Caco-2 (cell line): Measurements from ENCODE around the gene TUBB3. TPM values are rescaled to one million over a fixed set of nuclear protein-coding genes. Genes with fewer than 3 reads are reported as not detected.

Experiments used
- BruUV-seq: library from RNA; stranded (reverse); fragments of 400-500 nt; replicated peaks from 2 replicates; lab custom pipeline; 2021; lab: Mats Ljungman, UMichigan
- CTCF ChIA-PET: fragments of 300-600 bp; sonication (Branson Sonifier 250); formaldehyde crosslinking; loops from one replicate; lab custom pipeline; 2022; ENCODE audit warnings: antibody characterized with exemption; lab: Charles Lee
- POLR2A ChIA-PET: fragments of 300-600 bp; sonication (Branson Sonifier 250); formaldehyde crosslinking; loops from one replicate; lab custom pipeline; 2022; ENCODE audit warnings: antibody characterized with exemption; lab: Charles Lee
- DNase-seq, 2 experiments: peaks; one replicate each; pipeline versions ENCODE4 v3.0.0 to v3.0.0-alpha.2; 2020 to 2022
- H3K27me3 ChIP-seq: replicated peaks from 2 replicates; pipeline ENCODE4 v1.6.0; 2011; ENCODE audit warnings: low read length; ENCODE audit not compliant: control insufficient read depth, insufficient read depth
- H3K36me3 ChIP-seq: 2 replicates; pipeline ENCODE4 v1.5.1; 2011; ENCODE audit warnings: low read length; ENCODE audit not compliant: control insufficient read depth, insufficient read depth
- H3K4me1 ChIP-seq: fragments of 250-450 bp; sonication (Bioruptor Pico); 2 replicates; pipeline ENCODE4 v1.5.1; 2020; ENCODE audit warnings: mild to moderate bottlenecking
- H3K4me3 ChIP-seq: 2 replicates; pipeline ENCODE4 v1.5.1; 2011; ENCODE audit warnings: low read depth, mild to moderate bottlenecking, control low read depth, low read length
- H3K9me3 ChIP-seq: fragments of 250-450 bp; sonication (Bioruptor Pico); 2 replicates; pipeline ENCODE4 v1.5.1; 2020; ENCODE audit warnings: mild to moderate bottlenecking, moderate library complexity
- H3K27ac Mint-ChIP-seq: one replicate; pipeline ENCODE4 v1.8.0; 2022; ENCODE audit warnings: mixed read lengths; ENCODE audit not compliant: unreplicated experiment
- H3K27me3 Mint-ChIP-seq: one replicate; pipeline ENCODE4 v1.8.0; 2022; ENCODE audit warnings: mixed read lengths; ENCODE audit not compliant: insufficient read depth, unreplicated experiment
- H3K36me3 Mint-ChIP-seq: one replicate; pipeline ENCODE4 v1.8.0; 2022; ENCODE audit warnings: mild to moderate bottlenecking, mixed read lengths; ENCODE audit not compliant: insufficient read depth, unreplicated experiment
- H3K4me1 Mint-ChIP-seq: one replicate; pipeline ENCODE4 v1.8.0; 2022; ENCODE audit warnings: low read depth, mixed read lengths; ENCODE audit not compliant: unreplicated experiment
- H3K4me3 Mint-ChIP-seq: one replicate; pipeline ENCODE4 v1.8.0; 2022; ENCODE audit warnings: mild to moderate bottlenecking, moderate library complexity, mixed read lengths; ENCODE audit not compliant: unreplicated experiment
- H3K9me3 Mint-ChIP-seq: one replicate; pipeline ENCODE4 v1.8.0; 2022; ENCODE audit warnings: mixed read lengths; ENCODE audit not compliant: unreplicated experiment
- CTCF ChIP-seq, 2 experiments: fragments of 200-600 bp in 1 of 2; IDR thresholded peaks; 1 replicate in 1 of 2; 2 replicates in 1 of 2; pipeline versions ENCODE4 v1.5.1 to v1.8.0; 2011 to 2022; ENCODE audit warnings: antibody characterized with exemption in 1 of 2, control low read depth in 1 of 2, inconsistent platforms in 1 of 2, low read depth in 1 of 2, low read length in 1 of 2, mild to moderate bottlenecking in 1 of 2, moderate library complexity in 1 of 2; ENCODE audit not compliant: insufficient read depth in 1 of 2, severe bottlenecking in 1 of 2, unreplicated experiment in 1 of 2
- intact Hi-C: fragments of 100-400 bp; cut with micrococcal nuclease; formaldehyde crosslinking; loops from one replicate; pipeline ENCODE4 v1.10.0; 2022; ENCODE audit not compliant: unreplicated experiment
- total RNA-seq: library from RNA; stranded (reverse); gene quantifications from 2 replicates; pipeline ENCODE4 v1.2.3, GENCODE V29; 2022

The TUBB3 gene
- total RNA-seq, 1 experiment from 2014 or later: 31.3 TPM

GRCh38 chr16:89949121-89949742, 26.1 kb downstream of the TUBB3 start:
- no peak for DNase-seq
- no peak overlapping the region for H3K27ac Mint-ChIP-seq
- ChIA-PET CTCF (no interaction called here), POLR2A (interaction anchor here (0.5 kb wide), 1 partner anchor 27 kb away, joined by 5 read pairs; no protein-coding TSS in a partner anchor)
- peaks cover 3% of the 10 kb centered on the region for H3K27me3 Mint-ChIP-seq
- Histone ChIP-seq H3K36me3 (peaks cover 1% of the 10 kb centered on the region; the same call in 1 of the 2 replicates), H3K27me3 (no peaks in the 10 kb centered on the region), H3K4me3 (peak overlapping the region; percentile 81), H3K4me1 (peaks cover 8% of the 10 kb centered on the region; the same call in 1 of the 2 replicates), H3K9me3 (no peaks in the 10 kb centered on the region)
- intact Hi-C loops: no loop called here
- H3K9me3 Mint-ChIP-seq: no peaks in the 10 kb centered on the region
- H3K36me3 Mint-ChIP-seq: peaks cover 17% of the 10 kb centered on the region
- no peaks in the 10 kb centered on the region for H3K4me1 Mint-ChIP-seq
- H3K4me3 Mint-ChIP-seq: peak overlapping the region; percentile 73
- no TSS peak for BruUV-seq
- no peak for TF ChIP-seq CTCF (IDR thresholded peaks at IDR 0.05; ENCODE audit: insufficient read depth in 1 of 2, low read depth in 1 of 2, low read length in 1 of 2, severe bottlenecking in 1 of 2, unreplicated experiment in 1 of 2)

- Mint-ChIP-seq H3K4me1 (no peaks in the 10 kb centered on the region), H3K36me3 (peaks cover 18% of the 10 kb centered on the region), H3K27ac (no peak overlapping the region), H3K4me3 (peak overlapping the region; percentile 73), H3K9me3 (no peaks in the 10 kb centered on the region), H3K27me3 (peaks cover 2% of the 10 kb centered on the region)
- ChIA-PET CTCF (no interaction called here), POLR2A (interaction anchor here (0.7 kb wide), 1 partner anchor 1166 kb away, joined by 5 read pairs; no protein-coding TSS in a partner anchor)
- DNase-seq: no peak
- intact Hi-C loops: no loop called here
- Histone ChIP-seq H3K36me3 (peaks cover 1% of the 10 kb centered on the region; the same call in 1 of the 2 replicates), H3K4me1 (peaks cover 8% of the 10 kb centered on the region; the same call in 1 of the 2 replicates), H3K4me3 (peak overlapping the region; percentile 81), H3K9me3 (no peaks in the 10 kb centered on the region), H3K27me3 (no peaks in the 10 kb centered on the region)
- BruUV-seq: no TSS peak
- TF ChIP-seq CTCF (IDR thresholded peaks at IDR 0.05; ENCODE audit: insufficient read depth in 1 of 2, low read depth in 1 of 2, low read length in 1 of 2, severe bottlenecking in 1 of 2, unreplicated experiment in 1 of 2): no peak
Observed at GRCh38 chr16:89949756-89950155, 26.6 kb downstream of the TUBB3 start.

- H3K4me3 Mint-ChIP-seq: no peak overlapping the region
- CTCF ChIA-PET: interaction anchor here (0.6 kb wide), 1 partner anchor 33 kb away, joined by 4 read pairs; the partner anchor contains the start of gene MC1R
Observed at GRCh38 chr16:89951509-89951908, 28.4 kb downstream of the TUBB3 start.

More at GRCh38 chr16:89951509-89951908, 28.4 kb downstream of the TUBB3 start:
- TSS peak; percentile 24 for BruUV-seq
- H3K4me3 ChIP-seq: no peak overlapping the region
- DNase-seq: no peak
- H3K4me1 ChIP-seq: peaks cover 8% of the 10 kb centered on the region; the same call in 1 of the 2 replicates
- no peaks in the 10 kb centered on the region for H3K9me3 ChIP-seq
- TF ChIP-seq CTCF (IDR thresholded peaks at IDR 0.05; ENCODE audit: insufficient read depth in 1 of 2, low read depth in 1 of 2, low read length in 1 of 2, severe bottlenecking in 1 of 2, unreplicated experiment in 1 of 2): no peak
- H3K27me3 ChIP-seq: no peaks in the 10 kb centered on the region
- no peaks in the 10 kb centered on the region for H3K27me3 Mint-ChIP-seq
- no peak overlapping the region for H3K27ac Mint-ChIP-seq
- intact Hi-C loops: no loop called here
- H3K9me3 Mint-ChIP-seq: no peaks in the 10 kb centered on the region
- H3K36me3 ChIP-seq: peaks cover 1% of the 10 kb centered on the region; the same call in 1 of the 2 replicates
- H3K4me1 Mint-ChIP-seq: no peaks in the 10 kb centered on the region
- peaks cover 33% of the 10 kb centered on the region for H3K36me3 Mint-ChIP-seq
- POLR2A ChIA-PET: no interaction called here
